Fibroblast of the aortic adventitia (primary cell): Measurements from ENCODE around the gene PPP1R14B. TPM values are rescaled to one million over a fixed set of nuclear protein-coding genes. Genes with fewer than 3 reads are reported as not detected.

ENCODE experiments used
- DNase-seq: peaks from one replicate; pipeline ENCODE4 v3.0.0-alpha.2; 2010; ENCODE audit warnings: low read depth
- H3K4me3 ChIP-seq: 2 replicates; pipeline ENCODE4 v1.5.1; 2011; ENCODE audit warnings: low read depth, mild to moderate bottlenecking, control low read depth, low read length, moderate library complexity
- CTCF ChIP-seq: IDR thresholded peaks from 2 replicates; pipeline ENCODE4 v1.5.1; 2011; ENCODE audit warnings: mild to moderate bottlenecking, low read length, control low read depth, inconsistent platforms; ENCODE audit not compliant: insufficient read depth
- total RNA-seq: library from RNA; depleted of rRNA; stranded (reverse); fragments of >200 nt; gene quantifications from 2 replicates; pipeline ENCODE4 v1.2.3, GENCODE V29; 2012; ENCODE audit warnings: low replicate concordance

The PPP1R14B gene
- total RNA-seq, 1 donor = 264 TPM

GRCh38 chr11:64252003-64252872, 5.5 kb upstream of the PPP1R14B start:
- DNase-seq = no peak
- TF ChIP-seq CTCF = peak; percentile 51
- peak overlapping the region; percentile 82 for H3K4me3 ChIP-seq

- no peak for TF ChIP-seq CTCF
- peak overlapping the region; percentile 82 for H3K4me3 ChIP-seq
- no peak for DNase-seq
Measured at GRCh38 chr11:64251753-64252002, 4.9 kb upstream of the PPP1R14B start.

- peak; percentile 58 for TF ChIP-seq CTCF
- DNase-seq = no peak
- H3K4me3 ChIP-seq = peak within 1 kb of the TSS; percentile 82
Measured at GRCh38 chr11:64251016-64251752, 4.4 kb upstream of the PPP1R14B start, which contains the start of gene PLCB3. TSS of gene PLCB3 (plus strand) at chr11:64251530. CDS start at chr11:64251650, 120 bp downstream.

- DNase-seq = no peak
- TF ChIP-seq CTCF = no peak
- peak overlapping the region; percentile 72 for H3K4me3 ChIP-seq
Measured at GRCh38 chr11:64250415-64251015, 3.8 kb upstream of the PPP1R14B start.

- no peak for DNase-seq
- H3K4me3 ChIP-seq = no peak overlapping the region
- TF ChIP-seq CTCF = no peak
Measured at GRCh38 chr11:64249563-64250414, 3.0 kb upstream of the PPP1R14B start.

- H3K4me3 ChIP-seq = no peak overlapping the region
- DNase-seq = no peak
- no peak for TF ChIP-seq CTCF
Measured at GRCh38 chr11:64249038-64249437, 2.3 kb upstream of the PPP1R14B start.
